ENCODE measurements around the gene TFAP2D.

The TFAP2D gene

DNA sequence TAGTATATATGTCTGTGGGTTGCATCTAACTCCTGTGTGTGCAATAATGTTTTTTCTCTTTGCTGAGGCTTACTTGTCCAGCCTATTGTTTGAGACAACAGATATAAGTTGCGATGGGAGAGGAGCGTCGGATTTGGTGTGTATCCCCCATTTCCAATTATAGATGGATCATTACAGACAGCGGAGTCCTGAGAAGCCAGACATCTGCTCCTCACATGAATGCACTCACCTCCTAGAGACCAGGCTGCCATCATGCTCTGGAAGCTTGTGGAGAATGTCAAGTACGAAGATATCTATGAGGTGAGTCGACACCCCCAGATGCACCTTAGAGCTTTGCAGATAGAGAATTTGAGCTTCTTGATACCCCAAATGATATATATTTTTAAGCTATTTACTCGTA is 105.3 kb downstream of the TFAP2D start, which contains the start of gene TFAP2B:
TFAP2B (plus strand) TSS at position 199 of the 400 bp plus-strand sequence; CDS start at position 220, 21 bp downstream.
- H3K9me3 ChIP-seq: no peaks in the 10 kb centered on the region
- TF ChIP-seq, protein P1, sequence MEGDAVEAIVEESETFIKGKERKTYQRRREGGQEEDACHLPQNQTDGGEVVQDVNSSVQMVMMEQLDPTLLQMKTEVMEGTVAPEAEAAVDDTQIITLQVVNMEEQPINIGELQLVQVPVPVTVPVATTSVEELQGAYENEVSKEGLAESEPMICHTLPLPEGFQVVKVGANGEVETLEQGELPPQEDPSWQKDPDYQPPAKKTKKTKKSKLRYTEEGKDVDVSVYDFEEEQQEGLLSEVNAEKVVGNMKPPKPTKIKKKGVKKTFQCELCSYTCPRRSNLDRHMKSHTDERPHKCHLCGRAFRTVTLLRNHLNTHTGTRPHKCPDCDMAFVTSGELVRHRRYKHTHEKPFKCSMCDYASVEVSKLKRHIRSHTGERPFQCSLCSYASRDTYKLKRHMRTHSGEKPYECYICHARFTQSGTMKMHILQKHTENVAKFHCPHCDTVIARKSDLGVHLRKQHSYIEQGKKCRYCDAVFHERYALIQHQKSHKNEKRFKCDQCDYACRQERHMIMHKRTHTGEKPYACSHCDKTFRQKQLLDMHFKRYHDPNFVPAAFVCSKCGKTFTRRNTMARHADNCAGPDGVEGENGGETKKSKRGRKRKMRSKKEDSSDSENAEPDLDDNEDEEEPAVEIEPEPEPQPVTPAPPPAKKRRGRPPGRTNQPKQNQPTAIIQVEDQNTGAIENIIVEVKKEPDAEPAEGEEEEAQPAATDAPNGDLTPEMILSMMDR (IDR thresholded peaks at IDR 0.05): no peak
- H3K27ac ChIP-seq: no peak within 1 kb of the TSS
- intact Hi-C loops (cut with DNase I; ENCODE audit: low total_unique reads): no loop called here
- DNase-seq: no peak
- peaks cover 0 to 28% (median 19%) of the 10 kb centered on the region in 4 donors for H3K4me1 ChIP-seq
- peak within 1 kb of the TSS in 1 of 2 donors; percentile 37 for H3K4me3 ChIP-seq
- H3K27me3 ChIP-seq: peaks cover 0 to 94% of the 10 kb centered on the region in 2 donors
- no peaks in the 10 kb centered on the region for H3K36me3 ChIP-seq

DNA sequence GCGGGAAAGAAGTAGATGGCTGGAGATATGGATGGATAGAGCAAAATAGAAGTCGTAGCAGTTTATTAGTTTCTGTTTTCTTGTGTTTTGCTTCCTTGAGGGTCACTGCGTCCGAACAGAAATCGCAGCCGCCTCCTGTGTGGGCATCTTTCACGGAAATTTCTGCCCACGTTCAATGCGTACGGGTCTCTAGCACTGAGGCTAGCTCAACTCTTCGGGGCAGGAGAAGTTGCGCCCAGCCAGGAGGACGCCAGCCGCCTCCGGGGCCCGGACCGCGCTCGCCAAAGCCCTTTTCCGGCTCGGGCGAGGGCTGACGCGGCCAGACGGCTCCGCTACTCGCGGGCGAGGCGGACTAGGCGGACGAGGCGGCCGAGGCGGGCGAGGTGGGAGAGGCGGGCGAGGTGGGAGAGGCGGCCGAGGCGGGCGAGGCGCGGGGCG is 106.2 kb downstream of the TFAP2D start:
- Histone ChIP-seq H3K36me3 (no peaks in the 10 kb centered on the region), H3K27ac (no peak overlapping the region), H3K4me1 (peaks cover 0 to 28% (median 19%) of the 10 kb centered on the region in 4 donors), H3K4me3 (peak overlapping the region in 1 of 2 donors; percentile 37), H3K9me3 (no peaks in the 10 kb centered on the region), H3K27me3 (peaks cover 0 to 97% of the 10 kb centered on the region in 2 donors)
- DNase-seq: no peak
- intact Hi-C loops (cut with DNase I; ENCODE audit: low total_unique reads): no loop called here
- TF ChIP-seq, protein P1 (IDR thresholded peaks at IDR 0.05): no peak

DNA sequence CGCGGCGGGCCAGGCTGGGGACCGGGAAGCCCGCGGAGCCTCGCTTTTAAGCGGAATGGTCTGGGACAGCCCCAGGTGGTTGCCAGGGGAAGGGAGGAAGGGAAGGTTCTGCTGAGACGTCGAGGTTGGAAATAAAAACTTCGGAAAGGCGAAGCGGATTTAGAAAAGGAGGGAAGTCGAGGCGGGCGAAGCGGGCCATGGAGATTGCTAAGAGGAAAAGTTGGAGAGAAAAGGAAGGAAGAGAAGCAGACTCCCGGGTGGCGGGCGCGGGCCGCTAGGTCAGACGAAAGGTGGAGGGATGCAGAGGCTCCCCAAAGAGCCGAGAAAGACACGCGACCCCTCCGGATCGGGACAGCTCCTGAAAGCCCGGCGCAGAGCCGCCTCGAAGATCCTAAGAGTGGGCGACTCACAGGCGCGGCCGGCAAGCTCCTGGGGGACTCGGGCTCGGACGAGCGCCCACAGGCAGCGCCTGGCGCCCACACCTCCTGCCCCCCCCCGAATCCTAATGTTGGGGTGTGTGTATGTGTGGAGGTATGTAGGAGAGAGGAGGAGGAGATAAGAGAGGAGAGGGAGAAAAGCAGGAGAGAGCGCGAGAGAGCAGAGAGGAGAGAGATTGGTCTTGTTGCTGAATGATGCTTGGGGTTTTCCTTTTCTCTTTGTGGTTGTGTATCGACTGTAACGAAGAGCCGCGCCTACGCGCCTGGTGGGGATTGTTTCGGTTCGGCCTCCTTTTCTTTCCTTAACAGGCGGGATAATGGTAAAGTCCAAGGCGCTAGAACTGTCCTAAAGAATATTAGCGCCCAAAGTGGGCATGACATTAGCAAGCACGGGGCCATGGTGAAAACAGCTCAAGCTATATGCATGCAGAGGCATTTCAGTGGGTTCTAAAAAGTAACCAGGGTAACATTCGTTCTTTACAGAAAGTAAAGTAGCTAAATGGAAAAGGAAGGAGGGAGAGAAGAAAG is 106.9 kb downstream of the TFAP2D start:
- H3K9me3 ChIP-seq: no peaks in the 10 kb centered on the region
- H3K27ac ChIP-seq: no peak overlapping the region
- peaks cover 0 to 28% (median 19%) of the 10 kb centered on the region in 4 donors for H3K4me1 ChIP-seq
- TF ChIP-seq, protein P1 (IDR thresholded peaks at IDR 0.05): no peak
- DNase-seq: no peak
- intact Hi-C loops (cut with DNase I; ENCODE audit: low total_unique reads): loop anchor here (10.0 kb wide), 1 partner anchor 1495 kb away; no protein-coding TSS in a partner anchor
- peak overlapping the region in 1 of 2 donors; percentile 37 for H3K4me3 ChIP-seq
- H3K27me3 ChIP-seq: peaks cover 0 to 97% of the 10 kb centered on the region in 2 donors
- no peaks in the 10 kb centered on the region for H3K36me3 ChIP-seq

DNA sequence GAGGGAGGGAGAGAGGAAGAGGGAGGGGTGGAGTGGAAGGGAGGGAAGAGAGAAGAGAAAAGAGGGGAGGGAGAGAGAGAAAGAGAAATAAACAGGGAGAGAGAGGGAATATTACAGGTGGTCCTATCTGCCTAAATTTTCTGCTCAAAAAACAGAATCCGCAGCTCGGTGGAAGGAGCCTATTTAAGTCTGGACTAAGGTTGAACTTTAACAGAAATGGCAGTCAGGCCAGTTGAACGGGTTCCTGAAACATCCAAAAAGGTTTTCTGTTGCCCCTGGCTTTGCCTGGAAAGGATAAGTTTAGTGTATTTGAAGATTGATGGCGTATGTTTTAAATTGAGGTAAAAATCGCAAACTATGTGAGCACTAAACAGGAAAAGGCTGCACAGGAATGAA is 107.5 kb downstream of the TFAP2D start:
- intact Hi-C loops (cut with DNase I; ENCODE audit: low total_unique reads): loop anchor here (10.0 kb wide), 1 partner anchor 1494 kb away; no protein-coding TSS in a partner anchor
- Histone ChIP-seq H3K4me1 (peaks cover 0 to 26% (median 19%) of the 10 kb centered on the region in 4 donors), H3K36me3 (no peaks in the 10 kb centered on the region), H3K27me3 (peaks cover 0 to 97% of the 10 kb centered on the region in 2 donors), H3K9me3 (no peaks in the 10 kb centered on the region), H3K27ac (no peak overlapping the region), H3K4me3 (no peak overlapping the region)
- DNase-seq: no peak
- TF ChIP-seq, protein P1 (IDR thresholded peaks at IDR 0.05): no peak

DNA sequence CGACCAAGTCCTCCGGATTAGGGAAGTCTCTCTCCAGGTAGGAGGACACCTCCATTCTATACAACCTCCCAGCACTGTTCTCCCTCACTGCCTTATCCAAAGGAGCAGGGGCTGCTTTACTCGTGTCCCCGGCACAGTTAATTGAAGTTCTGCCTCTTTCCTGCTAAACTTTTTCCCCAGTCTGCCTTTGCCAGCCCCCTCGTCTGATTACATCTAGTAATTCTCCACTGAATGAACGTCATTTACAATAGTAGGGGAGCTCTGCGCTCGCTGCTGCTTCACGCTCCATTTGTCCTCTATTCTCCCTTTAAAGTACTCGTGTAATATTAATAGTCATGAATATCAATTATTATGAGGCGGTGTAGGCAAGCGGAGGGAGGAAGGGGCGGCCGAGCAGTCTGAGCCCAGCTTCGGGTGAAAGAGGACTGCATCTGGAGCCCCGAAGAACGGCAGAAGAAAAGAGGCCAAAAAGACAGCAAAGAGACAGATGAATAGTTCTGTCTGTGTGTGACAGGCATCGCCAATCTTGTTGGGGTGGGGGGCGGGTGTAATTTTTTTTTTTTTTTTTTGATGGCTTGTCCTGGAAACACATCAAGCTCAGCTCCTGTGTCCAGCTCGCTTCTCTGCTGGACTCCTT is 108.2 kb downstream of the TFAP2D start:
- Histone ChIP-seq H3K4me3 (no peak overlapping the region), H3K4me1 (peaks cover 0 to 26% (median 19%) of the 10 kb centered on the region in 4 donors), H3K36me3 (no peaks in the 10 kb centered on the region), H3K27me3 (peaks cover 0 to 97% of the 10 kb centered on the region in 2 donors), H3K9me3 (no peaks in the 10 kb centered on the region), H3K27ac (no peak overlapping the region)
- intact Hi-C loops (cut with DNase I; ENCODE audit: low total_unique reads): loop anchor here (10.0 kb wide), 1 partner anchor 1493 kb away; no protein-coding TSS in a partner anchor
- TF ChIP-seq, protein P1 (IDR thresholded peaks at IDR 0.05): no peak
- no peak for DNase-seq
